PC-9 (cell line): ENCODE results near the gene PHACTR1. TPM values are rescaled to one million over a fixed set of nuclear protein-coding genes. Genes with fewer than 3 reads are reported as not detected.

ENCODE experiments used
- BruUV-seq: library from RNA; stranded (reverse); fragments of 400-500 nt; replicated peaks from 2 replicates; lab custom pipeline; 2021; lab: Mats Ljungman, UMichigan
- CTCF ChIA-PET: fragments of 300-600 bp; sonication (Branson Sonifier 250); formaldehyde crosslinking; loops from one replicate; lab custom pipeline; 2022; ENCODE audit warnings: antibody characterized with exemption; lab: Charles Lee
- POLR2A ChIA-PET: fragments of 300-600 bp; sonication (Branson Sonifier 250); formaldehyde crosslinking; loops from one replicate; lab custom pipeline; 2022; ENCODE audit warnings: antibody characterized with exemption; ENCODE audit not compliant: unreplicated experiment; lab: Charles Lee
- DNase-seq, 2 experiments: peaks; one replicate each; pipeline versions ENCODE4 v3.0.0 to v3.0.0-alpha.2; 2015 to 2022; ENCODE audit warnings: mixed read lengths in 1 of 2
- H2AFZ ChIP-seq: fragments of 200-600 bp; sonication (generic); 2 replicates; pipeline ENCODE4 v1.8.1; 2017; ENCODE audit warnings: antibody characterized with exemption
- H3F3A ChIP-seq: fragments of 200-600 bp; sonication (generic); 2 replicates; pipeline ENCODE4 v1.8.1; 2017; ENCODE audit warnings: antibody characterized with exemption, mild to moderate bottlenecking, low read depth; ENCODE audit not compliant: insufficient read depth
- H3K27ac ChIP-seq: fragments of 200-600 bp; sonication (generic); 2 replicates; pipeline ENCODE4 v1.6.1; 2016; ENCODE audit warnings: mixed run types
- H3K27me3 ChIP-seq: fragments of 200-600 bp; sonication (generic); 2 replicates; pipeline ENCODE4 v1.6.1; 2016; ENCODE audit warnings: low read depth, mixed run types; ENCODE audit not compliant: insufficient read depth
- H3K36me3 ChIP-seq: fragments of 200-600 bp; sonication (generic); 2 replicates; pipeline ENCODE4 v1.6.1; 2016; ENCODE audit warnings: low read depth, mixed run types
- H3K4me1 ChIP-seq: fragments of 200-600 bp; sonication (generic); replicated peaks from 2 replicates; pipeline ENCODE4 v1.6.1; 2016; ENCODE audit warnings: mixed run types; ENCODE audit not compliant: insufficient read depth
- H3K4me2 ChIP-seq: fragments of 200-600 bp; sonication (generic); 2 replicates; pipeline ENCODE4 v1.6.1; 2017; ENCODE audit warnings: mixed run types
- H3K4me3 ChIP-seq: fragments of 200-600 bp; sonication (generic); 2 replicates; pipeline ENCODE4 v1.6.1; 2016; ENCODE audit warnings: mixed run types
- H3K79me2 ChIP-seq: fragments of 200-600 bp; sonication (generic); 2 replicates; pipeline ENCODE4 v1.6.1; 2017; ENCODE audit warnings: low read depth, mixed run types
- H3K9me2 ChIP-seq: fragments of 200-600 bp; sonication (generic); 2 replicates; pipeline ENCODE4 v1.8.1; 2017; ENCODE audit warnings: mild to moderate bottlenecking; ENCODE audit not compliant: insufficient read depth
- H3K9me3 ChIP-seq: fragments of 200-600 bp; sonication (generic); 2 replicates; pipeline ENCODE4 v1.8.1; 2016; ENCODE audit warnings: low read depth; ENCODE audit not compliant: insufficient read depth
- H4K20me1 ChIP-seq: fragments of 200-600 bp; sonication (generic); 2 replicates; pipeline ENCODE4 v1.8.1; 2017; ENCODE audit not compliant: insufficient read depth
- EZH2 ChIP-seq: fragments of 200-600 bp; sonication (generic); IDR thresholded peaks from 2 replicates; pipeline ENCODE4 v1.8.0; 2017; ENCODE audit warnings: antibody characterized with exemption, low read depth
- intact Hi-C: fragments of 100-400 bp; cut with micrococcal nuclease; formaldehyde crosslinking; loops from one replicate; pipeline ENCODE4 v1.10.0; 2022; ENCODE audit not compliant: unreplicated experiment
- total RNA-seq: library from RNA; stranded (reverse); gene quantifications from 2 replicates; pipeline ENCODE4 v1.2.3, GENCODE V29; 2021
- TF ChIP-seq, protein P1 (sequence below): fragments of 200-600 bp; sonication (generic); conservative IDR thresholded peaks from 2 replicates; pipeline ENCODE4 v1.6.1; 2017; ENCODE audit warnings: mixed run types, antibody characterized with exemption, mild to moderate bottlenecking, moderate library complexity

Gene PHACTR1
- total RNA-seq, 1 experiment from 2014 or later, result not detected

- Histone ChIP-seq H3K9me3 (no peaks in the 10 kb centered on the region), H3K9me2 (no peaks in the 10 kb centered on the region), H3K79me2 (no peaks in the 10 kb centered on the region), H3K27ac (no peak overlapping the region), H3K4me1 (no peaks in the 10 kb centered on the region), H3K4me3 (no peak overlapping the region), H2AFZ (no peak overlapping the region), H3K4me2 (no peak overlapping the region), H3K36me3 (no peaks in the 10 kb centered on the region), H3F3A (no peaks in the 10 kb centered on the region), H4K20me1 (no peaks in the 10 kb centered on the region), H3K27me3 (peaks cover 52% of the 10 kb centered on the region)
- ChIA-PET CTCF (no interaction called here), POLR2A (interaction anchor here (0.7 kb wide), 1 partner anchor 1561 kb away, joined by 3 read pairs; no protein-coding TSS in a partner anchor)
- TF ChIP-seq, protein P1, sequence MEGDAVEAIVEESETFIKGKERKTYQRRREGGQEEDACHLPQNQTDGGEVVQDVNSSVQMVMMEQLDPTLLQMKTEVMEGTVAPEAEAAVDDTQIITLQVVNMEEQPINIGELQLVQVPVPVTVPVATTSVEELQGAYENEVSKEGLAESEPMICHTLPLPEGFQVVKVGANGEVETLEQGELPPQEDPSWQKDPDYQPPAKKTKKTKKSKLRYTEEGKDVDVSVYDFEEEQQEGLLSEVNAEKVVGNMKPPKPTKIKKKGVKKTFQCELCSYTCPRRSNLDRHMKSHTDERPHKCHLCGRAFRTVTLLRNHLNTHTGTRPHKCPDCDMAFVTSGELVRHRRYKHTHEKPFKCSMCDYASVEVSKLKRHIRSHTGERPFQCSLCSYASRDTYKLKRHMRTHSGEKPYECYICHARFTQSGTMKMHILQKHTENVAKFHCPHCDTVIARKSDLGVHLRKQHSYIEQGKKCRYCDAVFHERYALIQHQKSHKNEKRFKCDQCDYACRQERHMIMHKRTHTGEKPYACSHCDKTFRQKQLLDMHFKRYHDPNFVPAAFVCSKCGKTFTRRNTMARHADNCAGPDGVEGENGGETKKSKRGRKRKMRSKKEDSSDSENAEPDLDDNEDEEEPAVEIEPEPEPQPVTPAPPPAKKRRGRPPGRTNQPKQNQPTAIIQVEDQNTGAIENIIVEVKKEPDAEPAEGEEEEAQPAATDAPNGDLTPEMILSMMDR, result no peak
- no peak for TF ChIP-seq EZH2
- DNase-seq, result no peak
- intact Hi-C loops, result no loop called here
- no TSS peak for BruUV-seq
Observed at GRCh38 chr6:12679341-12679740, 37.2 kb upstream of the PHACTR1 start.

- Histone ChIP-seq H3K4me3 (no peak overlapping the region), H3K36me3 (no peaks in the 10 kb centered on the region), H3K79me2 (no peaks in the 10 kb centered on the region), H4K20me1 (no peaks in the 10 kb centered on the region; the same call in 1 of the 2 replicates), H3K4me2 (no peak overlapping the region), H2AFZ (no peak overlapping the region), H3K27ac (no peak overlapping the region), H3K27me3 (peaks cover 42% of the 10 kb centered on the region), H3K4me1 (no peaks in the 10 kb centered on the region), H3K9me2 (no peaks in the 10 kb centered on the region), H3F3A (no peaks in the 10 kb centered on the region), H3K9me3 (no peaks in the 10 kb centered on the region)
- no peak for DNase-seq
- ChIA-PET CTCF (no interaction called here), POLR2A (no interaction called here)
- intact Hi-C loops, result no loop called here
- no peak for TF ChIP-seq EZH2
- TF ChIP-seq, protein P1, result no peak
- no TSS peak for BruUV-seq
Observed at GRCh38 chr6:12693122-12693521, 23.4 kb upstream of the PHACTR1 start.

DNA sequence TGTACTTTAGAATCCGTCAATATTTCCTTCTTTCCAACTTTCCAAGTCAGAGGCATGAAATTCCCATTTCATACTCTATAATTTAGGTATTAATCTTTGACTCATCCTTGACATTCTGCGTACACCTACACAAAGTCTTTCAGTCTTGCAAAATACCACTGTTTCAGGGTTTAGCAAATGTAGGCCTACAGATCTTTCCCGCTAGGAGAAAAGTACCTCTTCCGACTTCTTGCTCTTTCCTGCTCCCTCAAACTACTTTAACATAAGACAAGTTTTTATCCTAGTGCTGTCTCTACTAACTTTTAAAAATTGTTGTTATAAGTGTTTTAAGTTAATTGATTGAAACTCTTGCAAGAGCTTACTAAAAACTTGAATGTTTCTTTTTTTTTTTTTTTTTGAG lies 18.3 kb upstream of the PHACTR1 start:
- CTCF ChIA-PET, result no interaction called here
- Histone ChIP-seq H3K9me3 (no peaks in the 10 kb centered on the region), H3K9me2 (no peaks in the 10 kb centered on the region), H3K4me1 (no peaks in the 10 kb centered on the region), H3K27ac (no peak overlapping the region), H4K20me1 (no peaks in the 10 kb centered on the region), H3K27me3 (peaks cover 67% of the 10 kb centered on the region), H3K4me3 (no peak overlapping the region), H3F3A (no peaks in the 10 kb centered on the region), H3K79me2 (no peaks in the 10 kb centered on the region), H3K4me2 (no peak overlapping the region), H3K36me3 (no peaks in the 10 kb centered on the region), H2AFZ (no peak overlapping the region)
- POLR2A ChIA-PET, result no interaction called here
- DNase-seq, result no peak
- TF ChIP-seq EZH2, result peak; percentile 93; the same call in 1 of the 2 replicates
- TF ChIP-seq, protein P1, result no peak
- intact Hi-C loops, result no loop called here
- no TSS peak for BruUV-seq
